Measurements from ENCODE around the gene PIGM. TPM values are rescaled to one million over a fixed set of nuclear protein-coding genes. Genes with fewer than 3 reads are reported as not detected.
A peak's percentile ranks its signal among the peaks of the same experiment; 100 is the strongest.

PIGM gene
- polyA plus RNA-seq, 1 experiment, result 6.6 TPM

DNA sequence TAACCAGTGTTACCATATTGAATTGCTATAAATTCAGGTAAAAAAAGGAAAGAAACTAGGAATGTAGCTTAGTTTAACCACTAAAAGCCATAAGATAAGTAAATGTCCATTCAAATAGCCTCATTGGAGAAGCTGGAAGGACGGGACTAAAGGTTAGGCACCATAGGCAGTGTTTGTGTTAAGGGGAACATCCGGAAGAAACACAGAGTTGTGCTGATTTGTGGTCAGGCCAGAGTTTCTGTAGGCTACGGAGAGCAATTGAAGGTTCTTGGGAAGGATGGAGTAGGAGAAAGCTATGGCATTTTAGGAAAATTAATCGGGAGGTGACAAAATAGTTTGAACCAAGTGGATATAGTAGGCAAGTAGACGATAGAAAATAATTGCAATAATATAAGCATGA is 39.5 kb upstream of the PIGM start:
- Histone ChIP-seq H3K9me3 (ENCODE audit: control insufficient read depth, insufficient read depth, low read length) (no peaks in the 10 kb centered on the region; the same call in 1 of the 2 replicates), H3K27me3 (ENCODE audit: control insufficient read depth, insufficient read depth, low read length) (peaks cover 66% of the 10 kb centered on the region), H3K27ac (ENCODE audit: low read depth, low read length) (no peak overlapping the region), H3K4me3 (ENCODE audit: low read depth, low read length) (no peak overlapping the region)
- CTCF ChIA-PET, result interaction anchor here (1.0 to 3.1 kb wide), 4 partner anchors 13 to 181 kb away, joined by 3 to 17 read pairs (median 8); no protein-coding TSS in a partner anchor
- POLR2A ChIA-PET, result no interaction called here
- no peak for DNase-seq (ENCODE audit: low read depth, low spot score)
- TF ChIP-seq, protein P1, sequence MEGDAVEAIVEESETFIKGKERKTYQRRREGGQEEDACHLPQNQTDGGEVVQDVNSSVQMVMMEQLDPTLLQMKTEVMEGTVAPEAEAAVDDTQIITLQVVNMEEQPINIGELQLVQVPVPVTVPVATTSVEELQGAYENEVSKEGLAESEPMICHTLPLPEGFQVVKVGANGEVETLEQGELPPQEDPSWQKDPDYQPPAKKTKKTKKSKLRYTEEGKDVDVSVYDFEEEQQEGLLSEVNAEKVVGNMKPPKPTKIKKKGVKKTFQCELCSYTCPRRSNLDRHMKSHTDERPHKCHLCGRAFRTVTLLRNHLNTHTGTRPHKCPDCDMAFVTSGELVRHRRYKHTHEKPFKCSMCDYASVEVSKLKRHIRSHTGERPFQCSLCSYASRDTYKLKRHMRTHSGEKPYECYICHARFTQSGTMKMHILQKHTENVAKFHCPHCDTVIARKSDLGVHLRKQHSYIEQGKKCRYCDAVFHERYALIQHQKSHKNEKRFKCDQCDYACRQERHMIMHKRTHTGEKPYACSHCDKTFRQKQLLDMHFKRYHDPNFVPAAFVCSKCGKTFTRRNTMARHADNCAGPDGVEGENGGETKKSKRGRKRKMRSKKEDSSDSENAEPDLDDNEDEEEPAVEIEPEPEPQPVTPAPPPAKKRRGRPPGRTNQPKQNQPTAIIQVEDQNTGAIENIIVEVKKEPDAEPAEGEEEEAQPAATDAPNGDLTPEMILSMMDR (IDR thresholded peaks at IDR 0.05; ENCODE audit: low read depth, low read length), result no peak

DNA sequence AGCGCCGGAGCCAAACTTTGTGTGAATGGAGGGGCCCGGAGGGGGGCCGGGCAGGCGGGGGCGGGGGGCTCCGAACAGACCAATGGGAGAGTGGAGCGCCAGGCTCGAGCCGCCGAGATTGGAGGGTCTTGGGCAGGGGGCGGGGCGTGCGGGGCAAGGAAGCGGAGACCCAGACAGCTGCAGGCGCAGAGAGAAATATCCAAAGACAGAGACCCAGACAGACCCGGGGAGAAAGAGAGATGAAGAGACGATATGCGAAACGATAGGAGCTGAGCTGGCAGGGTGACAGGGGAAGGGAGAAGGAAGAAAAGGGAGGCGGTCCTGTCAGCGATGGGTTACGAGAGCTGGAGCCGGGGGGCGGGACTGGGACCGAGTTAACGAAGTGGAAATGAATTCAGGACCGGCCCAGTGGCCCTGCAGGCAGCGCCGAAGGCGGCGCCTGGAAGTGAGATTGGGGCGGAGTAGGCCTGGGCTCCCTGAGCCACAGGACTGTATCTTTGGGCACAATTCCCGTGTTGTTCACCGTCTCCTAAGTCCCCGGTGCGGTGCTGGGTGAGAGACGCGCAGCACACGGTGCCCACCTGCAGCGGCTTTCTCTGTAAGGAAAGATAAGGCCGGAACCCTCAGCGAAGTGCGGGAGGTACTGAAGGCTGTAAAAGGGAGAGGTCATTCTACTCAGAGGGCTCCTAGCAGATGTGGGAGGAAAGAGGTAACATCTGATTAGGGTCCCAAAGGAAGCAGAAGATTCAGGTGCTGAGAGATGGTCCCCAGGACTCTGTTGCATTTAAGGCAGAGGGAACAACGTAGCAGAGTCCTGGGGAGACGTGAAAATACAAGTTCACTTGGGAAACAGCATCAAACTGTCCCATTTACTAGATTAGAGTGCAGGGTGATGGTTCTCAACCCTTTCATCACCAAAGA is 38.7 kb upstream of the PIGM start:
- TF ChIP-seq, protein P1 (IDR thresholded peaks at IDR 0.05; ENCODE audit: low read depth, low read length), result no peak
- no peaks in the 10 kb centered on the region; the same call in 1 of the 2 replicates for H3K9me3 ChIP-seq (ENCODE audit: control insufficient read depth, insufficient read depth, low read length)
- CTCF ChIA-PET, result interaction anchor here (0.6 to 3.1 kb wide), 6 partner anchors 9 to 64 kb away, joined by 3 to 17 read pairs (median 8); no protein-coding TSS in a partner anchor

DNA sequence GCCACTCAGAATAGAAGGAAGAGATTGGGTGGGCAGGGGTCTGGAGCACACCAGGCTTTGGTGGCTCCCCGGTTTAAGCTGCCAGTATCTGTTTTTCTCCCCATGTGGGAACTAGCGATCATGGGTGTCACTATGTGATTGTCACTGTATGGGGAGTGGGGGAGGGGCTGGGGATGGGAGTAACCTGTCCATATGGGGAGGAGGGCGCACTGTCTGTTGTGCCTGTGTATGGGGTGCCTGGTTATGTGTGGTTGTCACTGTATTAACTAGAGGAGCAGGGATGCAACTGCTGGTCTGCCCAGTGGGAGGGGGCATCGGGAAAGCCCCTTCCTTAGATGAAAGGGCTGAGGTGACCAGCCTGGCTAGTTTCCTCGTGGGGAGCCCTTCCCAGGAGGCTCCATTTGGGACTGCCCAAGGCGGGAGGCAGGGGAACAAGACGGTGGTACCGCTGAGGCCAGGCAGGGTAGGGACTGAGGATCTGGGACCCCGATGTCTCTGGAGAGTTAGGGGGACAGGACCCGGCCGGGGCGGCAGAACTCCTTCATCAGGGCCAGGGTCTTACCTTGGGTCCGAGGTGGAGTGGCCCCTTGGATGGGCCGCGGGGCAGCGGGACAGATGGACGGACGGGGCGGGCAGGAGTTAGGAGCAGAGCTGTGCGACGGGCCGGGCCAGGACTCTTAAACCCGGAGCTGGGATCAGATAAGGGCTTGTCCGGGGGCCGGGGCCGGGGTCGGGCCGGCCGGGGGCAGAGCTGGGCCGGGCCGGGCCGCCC is 37.9 kb upstream of the PIGM start, which contains the start of gene KCNJ10:
Gene KCNJ10 (minus strand): TSS at position 701 of the 772 bp plus-strand sequence. CDS start 27,628 bp downstream, outside the sequence.
- no peak for DNase-seq (ENCODE audit: low read depth, low spot score)
- H3K27me3 ChIP-seq (ENCODE audit: control insufficient read depth, insufficient read depth, low read length), result peaks cover 60% of the 10 kb centered on the region
- ChIA-PET CTCF (interaction anchor here (0.5 to 2.2 kb wide), 7 partner anchors 10 to 1123 kb away, joined by 3 to 10 read pairs (median 5); no protein-coding TSS in a partner anchor), POLR2A (interaction anchor here (0.5 kb wide), 1 partner anchor 189 kb away, joined by 3 read pairs; no protein-coding TSS in a partner anchor)
- no peaks in the 10 kb centered on the region; the same call in 1 of the 2 replicates for H3K9me3 ChIP-seq (ENCODE audit: control insufficient read depth, insufficient read depth, low read length)
- H3K27ac ChIP-seq (ENCODE audit: low read depth, low read length), result no peak within 1 kb of the TSS
- peak within 1 kb of the TSS; percentile 62 for H3K4me3 ChIP-seq (ENCODE audit: low read depth, low read length)
- TF ChIP-seq, protein P1 (IDR thresholded peaks at IDR 0.05; ENCODE audit: low read depth, low read length), result no peak

More for the DNA sequence above, 38.7 kb upstream of the PIGM start:
- no peak for DNase-seq (ENCODE audit: low read depth, low spot score)
- no peak overlapping the region for H3K27ac ChIP-seq (ENCODE audit: low read depth, low read length)
- H3K27me3 ChIP-seq (ENCODE audit: control insufficient read depth, insufficient read depth, low read length), result peaks cover 67% of the 10 kb centered on the region
- H3K4me3 ChIP-seq (ENCODE audit: low read depth, low read length), result peak overlapping the region; percentile 62
- POLR2A ChIA-PET, result interaction anchor here (0.5 kb wide), 1 partner anchor 189 kb away, joined by 3 read pairs; no protein-coding TSS in a partner anchor

DNA sequence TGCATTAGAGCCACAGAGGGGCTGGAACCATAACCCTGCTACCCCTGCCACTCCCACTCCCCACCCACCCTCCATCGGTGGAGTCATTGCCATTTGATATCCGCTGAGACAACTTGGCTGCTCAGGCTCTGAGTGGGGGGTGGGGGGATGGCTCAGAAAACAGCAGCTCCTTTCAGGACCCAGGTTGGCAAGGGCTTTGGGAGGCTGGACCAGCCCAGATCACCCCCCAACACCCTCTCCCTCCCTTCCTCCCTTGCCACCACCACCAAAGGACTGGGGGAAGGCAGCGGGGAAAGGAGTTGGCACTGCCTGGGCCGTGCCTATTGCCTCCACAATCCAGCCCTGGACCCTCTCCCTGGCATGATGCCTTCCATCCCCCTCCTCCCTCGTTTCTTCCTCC is 36.4 kb upstream of the PIGM start:
- Histone ChIP-seq H3K9me3 (ENCODE audit: control insufficient read depth, insufficient read depth, low read length) (no peaks in the 10 kb centered on the region; the same call in 1 of the 2 replicates), H3K4me3 (ENCODE audit: low read depth, low read length) (no peak overlapping the region), H3K27me3 (ENCODE audit: control insufficient read depth, insufficient read depth, low read length) (peaks cover 60% of the 10 kb centered on the region), H3K27ac (ENCODE audit: low read depth, low read length) (no peak overlapping the region)
- TF ChIP-seq, protein P1 (IDR thresholded peaks at IDR 0.05; ENCODE audit: low read depth, low read length), result no peak
- ChIA-PET CTCF (interaction anchor here (0.7 to 2.4 kb wide), 5 partner anchors 10 to 22 kb away, joined by 3 to 15 read pairs (median 5); no protein-coding TSS in a partner anchor), POLR2A (no interaction called here)
- no peak for DNase-seq (ENCODE audit: low read depth, low spot score)
